Activated T-cell treated with anti-CD3 and anti-CD28 coated beads for 24 hours (primary cell): ENCODE measurements around the gene SMARCD2.
"Not testable (repeated sequence)": the region's sequence is repeated elsewhere in the genome, so short reads cannot be mapped to it uniquely, and the experiment has no call there.

ENCODE experiments used
- DNase-seq: peaks from one replicate; pipeline ENCODE4 v3.0.0-alpha.2; 2020; ENCODE audit warnings: low read depth

The SMARCD2 gene

GRCh38 chr17:63800783-63801182 is 41.7 kb downstream of the SMARCD2 start:
- no peak for DNase-seq

GRCh38 chr17:63798572-63799106 is 43.8 kb downstream of the SMARCD2 start:
- DNase-seq, result no peak

GRCh38 chr17:63796375-63796774 is 46.1 kb downstream of the SMARCD2 start:
- DNase-seq, result not testable (repeated sequence)

GRCh38 chr17:63792055-63792729 is 50.3 kb downstream of the SMARCD2 start:
- no peak for DNase-seq

GRCh38 chr17:63790057-63790456 is 52.4 kb downstream of the SMARCD2 start:
- DNase-seq, result no peak

GRCh38 chr17:63786971-63787711 is 55.3 kb downstream of the SMARCD2 start:
- DNase-seq, result no peak

- DNase-seq, result no peak
Observed at GRCh38 chr17:63786117-63786516, 56.4 kb downstream of the SMARCD2 start.

GRCh38 chr17:63785556-63785955 is 56.9 kb downstream of the SMARCD2 start:
- no peak for DNase-seq

- no peak for DNase-seq
Observed at GRCh38 chr17:63783522-63783921, 59.0 kb downstream of the SMARCD2 start.
